ENCODE measurements around the gene MEG3.

GRCh38 chr14:100832311-100832960, 6.5 kb downstream of the MEG3 start:
- TF ChIP-seq CTCF (IDR thresholded peaks at IDR 0.05) (no peak), POLR2AphosphoS5 (IDR thresholded peaks at IDR 0.05) (no peak), POLR2A (IDR thresholded peaks at IDR 0.05) (no peak)

Measured in suprapubic skin (tissue), 4 donors.